ENCODE measurements around the gene ART1.
"Not testable (repeated sequence)": the region's sequence is repeated elsewhere in the genome, so short reads cannot be mapped to it uniquely, and the experiment has no call there.

Gene ART1, protein sequence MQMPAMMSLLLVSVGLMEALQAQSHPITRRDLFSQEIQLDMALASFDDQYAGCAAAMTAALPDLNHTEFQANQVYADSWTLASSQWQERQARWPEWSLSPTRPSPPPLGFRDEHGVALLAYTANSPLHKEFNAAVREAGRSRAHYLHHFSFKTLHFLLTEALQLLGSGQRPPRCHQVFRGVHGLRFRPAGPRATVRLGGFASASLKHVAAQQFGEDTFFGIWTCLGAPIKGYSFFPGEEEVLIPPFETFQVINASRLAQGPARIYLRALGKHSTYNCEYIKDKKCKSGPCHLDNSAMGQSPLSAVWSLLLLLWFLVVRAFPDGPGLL

DNA sequence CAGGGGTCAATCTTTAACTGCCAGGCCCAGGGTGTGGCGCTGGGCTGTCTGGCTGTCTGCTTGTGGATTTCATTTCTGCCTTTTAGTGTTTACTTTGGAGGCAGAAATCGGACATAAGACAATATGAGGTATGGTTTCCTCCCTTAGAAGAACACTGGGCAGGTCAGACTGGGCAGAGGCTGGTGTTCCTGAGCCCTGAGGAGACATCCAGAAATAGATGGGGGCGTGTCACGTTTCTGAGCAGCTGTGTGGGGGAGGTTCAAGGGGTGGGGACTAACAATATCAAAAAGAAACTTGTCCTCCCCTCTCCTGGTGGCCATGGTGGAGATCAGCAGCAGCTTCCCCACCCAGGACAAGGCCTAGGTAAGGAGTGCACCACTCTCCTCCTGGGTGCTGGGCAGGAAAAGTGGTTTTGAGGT, at the start of gene ART1:
Gene ART1, plus strand, starts transcription at position 312 of the 419 bp plus-strand sequence. CDS start 14,086 bp downstream, outside the sequence.
- DNase-seq = no peak

DNA sequence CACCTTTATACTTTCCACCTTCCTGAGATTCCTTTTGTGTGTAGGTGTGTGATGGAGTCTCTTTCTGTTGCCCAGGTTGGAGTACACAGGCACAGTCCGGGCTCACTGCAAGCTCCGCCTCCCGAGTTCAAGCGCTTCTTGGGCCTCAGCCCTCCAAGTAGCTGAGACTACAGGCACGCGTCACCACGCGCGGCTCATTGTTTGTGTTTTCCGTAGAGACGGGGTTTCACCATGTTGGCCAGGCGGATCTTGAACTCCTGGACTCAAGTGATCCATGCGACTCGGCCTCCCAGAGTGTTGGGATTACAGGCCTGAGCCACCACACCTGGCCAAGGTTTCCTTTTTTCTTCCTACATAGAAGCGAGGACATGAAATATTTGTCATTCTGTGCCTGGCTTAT, 47.2 kb upstream of the ART1 start:
- not testable (repeated sequence) for DNase-seq

DNA sequence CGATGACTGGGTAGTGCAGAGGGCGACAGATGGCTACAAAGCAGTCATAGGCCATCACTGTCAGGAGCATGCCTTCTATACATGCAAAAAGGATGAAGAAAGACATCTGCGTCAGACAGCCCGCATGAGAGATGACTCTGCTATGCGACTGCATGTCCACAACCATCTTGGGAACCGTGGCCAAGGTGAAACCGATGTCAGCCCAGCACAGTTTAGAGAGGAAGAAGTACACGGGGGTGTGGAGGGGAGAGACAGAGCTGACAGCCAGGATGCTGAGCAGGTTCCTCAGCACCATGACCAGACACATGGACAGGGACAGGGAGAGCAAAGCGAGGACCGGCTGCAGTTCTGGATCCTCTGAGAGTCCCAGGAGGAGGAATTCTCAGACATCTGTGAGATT, 44.7 kb upstream of the ART1 start:
- DNase-seq = not testable (repeated sequence)

DNA sequence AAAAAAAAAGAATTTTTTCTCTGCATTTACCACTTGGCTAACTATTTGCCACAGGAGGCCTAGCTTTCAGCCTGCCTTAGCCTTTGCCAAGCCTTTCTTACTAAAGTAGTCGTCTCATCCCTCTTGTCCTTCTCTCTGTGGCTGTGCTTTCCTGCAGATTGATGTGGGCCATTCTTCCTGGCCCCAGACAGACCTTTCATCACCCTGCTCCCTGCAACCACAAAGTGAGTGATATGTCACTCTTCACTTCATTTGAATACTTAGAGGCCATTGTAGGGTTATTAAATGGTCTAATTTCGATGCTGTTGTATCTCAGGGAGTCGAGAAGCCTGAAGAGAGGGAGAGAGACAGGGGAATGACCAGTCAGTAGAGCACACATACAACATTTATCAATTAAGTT, 40.8 kb upstream of the ART1 start:
- DNase-seq = no peak

DNA sequence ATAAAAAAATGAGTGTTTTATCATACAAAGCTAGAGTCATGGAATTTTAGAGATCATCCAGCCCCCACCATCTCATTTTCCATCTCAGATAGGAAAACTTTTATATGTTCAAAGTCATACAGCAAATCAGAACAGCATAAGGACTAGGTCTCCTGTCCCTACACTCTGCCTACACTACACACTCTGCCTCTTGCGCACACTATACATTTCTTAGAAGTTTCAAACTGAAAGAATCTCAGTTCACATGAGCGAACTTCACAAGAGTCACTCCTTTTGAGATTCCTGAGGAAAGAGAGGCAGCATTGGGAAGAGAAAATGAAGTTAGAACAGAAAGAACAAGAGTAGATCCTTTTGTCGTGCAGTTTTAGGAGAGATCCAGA, 39.7 kb upstream of the ART1 start:
- no peak for DNase-seq

DNA sequence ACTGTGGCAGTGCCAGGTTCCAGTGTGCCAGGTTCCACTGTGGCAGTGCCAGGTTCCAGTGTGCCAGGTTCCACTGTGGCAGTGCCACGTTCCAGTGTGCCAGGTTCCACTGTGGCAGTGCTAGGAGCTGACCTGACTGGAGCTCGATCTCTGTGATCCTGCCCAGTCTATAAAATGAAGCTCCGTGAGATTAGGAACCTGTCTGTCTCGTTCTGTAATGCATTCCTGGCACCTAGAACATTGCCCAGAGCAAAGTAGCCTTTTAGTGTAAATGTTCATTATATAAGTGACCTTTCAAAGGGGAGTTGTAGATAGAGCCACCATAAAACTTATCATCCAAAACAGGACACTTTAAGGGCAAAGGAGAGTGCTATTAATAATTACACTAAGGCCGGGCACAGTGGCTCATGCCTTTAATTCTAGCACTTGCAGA, 39.1 kb upstream of the ART1 start:
- DNase-seq = no peak

DNA sequence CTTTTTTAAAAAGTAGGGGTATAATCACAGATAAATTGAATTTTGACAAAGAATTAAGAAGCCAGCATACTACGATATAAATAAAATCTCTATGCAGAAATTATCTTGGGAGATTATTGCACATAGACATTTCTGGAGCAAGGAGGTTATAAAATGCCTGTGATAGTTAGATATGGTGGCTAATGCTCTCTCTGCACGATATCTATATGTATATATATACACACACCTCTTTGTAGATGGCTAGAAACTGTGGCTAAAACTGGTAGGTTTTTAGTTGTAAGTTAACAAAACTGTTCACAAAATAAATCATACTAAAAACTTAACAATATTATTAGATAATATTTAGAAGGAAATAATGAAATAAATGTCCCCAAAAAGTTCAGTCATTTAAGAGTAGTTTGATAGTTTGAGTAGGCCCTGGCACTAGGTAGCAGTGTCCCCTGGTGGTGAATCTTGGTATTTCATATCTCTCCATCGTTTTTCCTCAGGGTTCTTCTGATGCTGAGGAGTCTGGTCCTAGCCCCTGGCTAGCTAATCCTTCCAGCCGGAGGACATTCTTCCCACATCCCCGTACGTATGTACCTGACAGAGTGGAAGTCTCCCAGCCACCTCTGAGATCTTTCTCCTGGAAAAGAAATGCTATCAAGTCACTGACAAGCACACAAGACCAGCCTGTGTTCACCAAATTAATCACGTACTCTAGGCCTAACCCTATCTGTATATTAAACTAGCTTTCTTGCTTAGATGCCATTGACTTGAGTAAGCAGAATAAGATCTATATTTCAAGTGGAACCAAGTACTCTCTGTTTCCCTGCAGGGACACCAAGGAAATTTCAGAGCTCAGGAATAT, 35.3 kb upstream of the ART1 start:
- DNase-seq = peak; percentile 57

DNA sequence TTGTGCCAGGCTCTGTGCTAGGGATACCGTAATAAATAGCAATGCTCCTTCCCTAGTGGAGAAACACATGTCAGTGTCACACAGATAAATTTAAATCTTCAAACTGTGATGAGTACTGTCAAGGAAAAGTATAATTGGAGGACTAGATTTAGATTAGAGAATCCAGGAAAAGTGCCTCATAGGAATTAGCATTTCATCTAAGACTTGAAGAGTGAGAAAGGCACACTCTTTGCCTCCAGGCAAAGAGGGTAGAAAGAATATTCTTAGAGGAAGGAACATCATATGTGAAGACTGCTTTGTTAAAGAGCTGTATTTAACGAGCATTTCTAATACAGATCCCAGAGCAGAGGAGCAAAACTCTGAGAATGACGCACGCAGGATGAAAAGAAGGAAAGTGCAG, 34.1 kb upstream of the ART1 start:
- no peak for DNase-seq

DNA sequence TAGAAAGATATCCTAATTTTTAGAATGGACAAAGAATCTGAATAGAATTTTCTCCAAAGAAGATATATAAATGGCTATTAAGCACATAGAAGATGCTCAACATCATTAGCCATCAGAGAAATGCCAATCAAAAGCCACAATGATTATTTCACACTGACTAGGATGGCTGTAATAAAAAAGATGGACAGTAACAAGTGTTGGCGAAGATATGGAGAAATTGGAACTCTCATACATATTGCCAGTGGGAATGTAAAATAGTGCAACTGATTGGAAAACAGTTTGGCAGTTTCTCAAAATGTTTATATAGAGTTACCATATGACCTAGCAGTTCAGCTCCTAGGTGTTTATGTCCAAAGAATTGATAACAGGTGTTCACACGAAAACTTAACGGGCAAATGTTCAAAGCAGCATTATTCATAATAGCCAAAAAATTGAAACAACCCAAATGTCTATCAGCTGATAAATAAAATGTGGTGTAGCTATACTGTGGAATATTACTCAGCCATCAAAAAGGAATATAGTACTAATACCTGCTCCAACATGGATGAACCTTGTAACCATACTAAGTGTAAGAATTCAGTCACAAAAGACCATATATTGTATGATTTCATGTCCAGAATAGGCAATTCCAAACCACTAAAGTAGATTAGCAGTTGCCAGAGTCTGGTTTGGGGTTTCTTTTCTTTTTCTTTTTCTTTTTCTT, 32.8 kb upstream of the ART1 start:
- DNase-seq = no peak

DNA sequence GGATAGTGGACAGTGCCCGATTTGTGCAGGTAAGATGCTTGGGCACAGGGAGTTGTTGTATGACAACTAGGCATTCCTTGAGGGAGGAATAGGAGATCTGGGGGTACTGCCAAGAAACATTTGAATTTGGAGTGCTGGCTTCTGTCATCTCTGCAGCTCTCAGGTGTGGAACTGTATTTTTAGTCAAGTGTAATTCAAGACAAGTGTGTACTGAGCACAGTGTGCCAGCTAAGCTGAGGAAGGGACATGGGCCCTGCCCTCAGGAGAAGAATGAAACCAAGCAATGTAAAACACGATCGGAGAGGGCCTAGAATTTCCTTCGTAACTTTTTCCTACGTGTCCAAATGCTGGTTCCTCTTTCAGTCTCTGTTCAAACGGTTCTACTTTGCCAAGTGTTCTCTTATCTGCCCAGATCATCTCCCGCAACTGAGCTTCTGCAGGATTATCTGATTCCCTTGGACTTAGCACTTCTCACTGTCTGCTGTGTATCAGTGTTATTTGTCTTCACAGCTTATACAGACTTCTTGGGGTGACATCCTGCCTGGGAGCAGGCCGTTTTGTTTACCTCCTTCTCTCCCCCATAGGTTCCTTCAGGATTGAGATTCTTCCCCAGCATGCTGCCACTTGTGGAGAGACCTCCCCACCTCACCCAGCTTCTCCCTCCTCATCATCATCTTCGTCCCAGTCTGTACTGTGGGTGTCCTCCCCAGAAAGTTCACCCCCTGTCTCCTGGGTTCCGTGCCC, 30.8 kb upstream of the ART1 start:
- no peak for DNase-seq

DNA sequence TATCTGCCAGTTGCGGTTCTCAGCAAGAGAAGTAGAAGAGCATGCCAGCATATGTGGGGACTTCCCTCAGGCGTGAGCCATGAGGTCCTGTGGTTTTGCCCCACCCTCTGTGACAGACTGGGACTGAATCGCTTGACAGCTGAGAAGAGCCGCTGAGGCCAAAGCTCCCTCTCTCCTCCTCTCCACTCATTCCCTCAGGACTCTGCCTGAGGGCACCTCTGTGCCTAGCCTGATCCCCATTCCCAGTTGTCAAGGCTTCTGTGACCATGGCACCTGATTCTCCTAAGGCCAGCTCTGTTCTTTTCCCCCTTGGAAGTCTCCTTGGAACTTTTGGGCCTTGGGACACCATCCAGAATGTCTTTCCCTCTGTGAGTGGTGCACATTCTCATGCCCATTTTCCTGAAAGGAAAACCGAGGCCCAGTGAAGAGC, 30.2 kb upstream of the ART1 start:
- DNase-seq = no peak

DNA sequence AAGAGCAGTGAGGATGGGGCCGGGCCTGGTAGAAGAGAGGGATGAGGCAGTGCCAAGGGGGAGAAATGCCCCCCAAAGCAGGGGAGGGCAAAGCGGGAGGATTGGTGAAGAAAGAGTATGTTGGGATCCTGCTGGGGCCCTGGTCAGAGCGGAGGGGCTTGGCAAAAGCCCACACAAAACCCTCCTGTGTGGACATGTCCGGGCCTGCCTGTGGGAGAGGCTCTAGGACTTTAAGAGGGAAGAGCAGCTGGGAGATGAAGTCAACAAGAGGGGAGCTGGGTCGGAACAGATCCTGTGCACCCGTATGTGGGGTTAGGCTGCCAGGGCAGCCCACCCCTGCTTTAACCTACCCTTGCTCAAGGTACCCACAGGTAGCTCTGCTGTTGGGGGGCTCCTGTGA, 28.9 kb upstream of the ART1 start:
- DNase-seq = no peak

DNA sequence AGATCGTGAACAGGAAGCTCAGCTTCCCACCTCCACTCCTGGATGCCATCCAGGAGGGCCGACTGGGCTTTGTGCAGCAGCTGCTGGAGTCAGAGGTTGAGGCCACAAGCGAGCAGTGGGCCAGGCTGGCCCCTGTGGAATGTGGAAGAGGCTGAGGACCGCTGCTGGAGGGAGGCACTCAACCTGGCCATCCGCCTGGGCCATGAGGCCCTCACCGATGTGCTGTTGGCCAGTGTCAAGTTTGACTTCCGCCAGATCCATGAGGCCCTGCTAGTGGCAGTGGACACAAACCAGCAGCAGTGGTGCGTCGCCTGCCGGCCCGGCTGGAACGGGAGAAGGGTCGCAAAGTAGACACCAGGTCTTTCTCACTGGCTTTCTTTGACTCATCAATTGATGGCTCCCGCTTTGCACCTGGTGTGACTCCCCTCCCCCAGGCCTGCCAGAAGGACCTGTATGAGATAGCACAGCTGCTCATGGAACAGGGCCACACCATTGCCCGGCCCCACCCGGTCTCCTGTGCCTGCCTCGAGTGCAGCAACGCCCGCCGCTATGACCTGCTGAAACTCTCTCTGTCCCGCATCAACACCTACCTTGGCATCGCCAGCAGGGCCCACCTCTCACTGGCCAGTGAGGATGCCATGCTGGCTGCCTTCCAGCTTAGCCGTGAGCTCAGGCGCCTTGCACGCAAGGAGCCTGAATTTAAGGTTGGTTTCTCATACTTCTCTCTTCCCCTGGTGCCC, 28.0 kb upstream of the ART1 start:
- DNase-seq = no peak

DNA sequence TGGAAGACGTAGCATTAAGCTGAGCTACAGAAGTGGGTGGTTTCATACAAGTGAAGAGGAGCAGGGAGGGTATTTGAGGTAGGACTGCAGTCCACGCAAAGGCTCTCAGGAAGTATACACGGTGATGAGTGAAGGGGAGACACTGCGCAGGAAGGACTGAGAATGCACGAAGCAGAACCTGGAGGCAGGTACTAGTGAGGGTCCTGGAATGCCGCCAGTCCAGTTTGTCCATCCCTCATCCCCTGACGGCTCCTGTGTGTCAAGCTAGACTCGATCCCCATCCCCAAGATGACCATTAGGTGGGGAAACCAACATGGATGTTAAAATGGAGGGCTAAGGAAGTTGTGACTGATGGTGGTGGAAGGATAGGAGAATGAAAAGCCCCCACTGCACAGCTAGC, 26.9 kb upstream of the ART1 start:
- DNase-seq = no peak

DNA sequence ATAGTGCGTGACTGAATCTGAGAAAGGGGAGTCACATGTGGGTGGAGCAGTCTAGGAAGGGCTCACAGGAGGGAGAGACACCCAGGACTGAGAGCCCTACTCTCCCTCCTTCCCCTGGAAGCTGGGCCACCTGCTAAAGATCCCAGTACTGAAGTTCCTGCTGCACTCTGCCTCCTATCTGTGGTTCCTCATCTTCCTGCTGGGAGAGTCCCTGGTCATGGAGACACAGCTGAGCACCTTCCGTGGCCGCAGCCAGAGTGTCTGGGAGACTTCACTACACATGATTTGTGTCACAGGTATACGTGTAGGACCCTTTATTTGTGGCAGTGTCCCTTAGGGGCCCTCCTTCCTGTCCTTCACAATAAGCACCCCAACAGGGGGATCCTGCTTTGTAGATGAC, 22.4 kb upstream of the ART1 start:
- no peak for DNase-seq

DNA sequence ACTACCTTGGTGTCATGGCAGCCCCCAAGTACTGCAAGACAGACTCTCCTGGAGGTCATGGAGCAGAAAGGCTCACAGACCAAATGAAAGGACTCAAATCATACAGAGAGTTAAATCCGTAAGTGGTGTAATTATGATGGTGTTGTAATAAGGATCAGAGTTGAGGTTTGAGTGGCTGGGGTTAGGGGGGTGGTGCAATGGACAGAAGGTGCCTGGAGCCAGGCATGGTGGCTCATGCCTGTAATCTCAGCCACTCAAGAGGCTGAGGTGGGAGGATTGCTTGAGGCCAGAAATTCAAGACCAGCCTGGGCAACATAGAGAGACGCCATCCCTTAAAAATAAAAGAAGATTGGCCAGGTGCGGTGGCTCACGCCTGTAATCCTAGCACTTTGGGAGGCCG, 21.8 kb upstream of the ART1 start:
- DNase-seq = no peak

DNA sequence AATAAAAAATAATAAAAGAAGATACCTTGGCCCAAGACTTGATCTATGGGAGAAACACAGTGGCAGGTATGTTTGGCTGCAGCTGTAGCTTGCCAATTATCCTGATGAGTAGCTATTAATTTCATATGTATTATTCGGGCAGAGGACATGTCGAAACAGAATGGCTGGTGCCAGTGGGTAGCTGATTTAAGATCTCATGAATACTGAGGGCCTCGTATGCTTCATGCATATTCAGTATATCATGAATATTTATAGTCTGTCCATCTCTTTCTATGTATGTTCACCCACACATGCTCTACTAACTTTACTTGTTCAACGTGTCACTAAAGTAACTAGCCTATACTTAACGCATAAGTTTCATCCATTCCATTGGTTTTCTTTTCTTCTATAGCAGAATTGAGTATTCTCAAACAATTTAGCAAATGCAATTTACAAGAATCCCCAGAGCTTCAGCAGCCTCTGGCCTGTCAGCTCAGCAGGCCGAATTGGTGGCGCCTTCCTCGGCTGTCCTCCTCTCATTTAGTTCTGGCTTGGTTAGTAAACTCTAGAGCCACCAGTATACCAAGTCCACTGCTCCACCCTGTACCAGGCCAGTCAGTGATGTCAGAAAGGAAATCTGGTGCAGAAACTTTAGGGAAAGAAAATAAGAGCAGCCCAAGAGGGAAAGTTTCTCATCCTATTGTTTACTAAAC, 21.0 kb upstream of the ART1 start:
- no peak for DNase-seq

DNA sequence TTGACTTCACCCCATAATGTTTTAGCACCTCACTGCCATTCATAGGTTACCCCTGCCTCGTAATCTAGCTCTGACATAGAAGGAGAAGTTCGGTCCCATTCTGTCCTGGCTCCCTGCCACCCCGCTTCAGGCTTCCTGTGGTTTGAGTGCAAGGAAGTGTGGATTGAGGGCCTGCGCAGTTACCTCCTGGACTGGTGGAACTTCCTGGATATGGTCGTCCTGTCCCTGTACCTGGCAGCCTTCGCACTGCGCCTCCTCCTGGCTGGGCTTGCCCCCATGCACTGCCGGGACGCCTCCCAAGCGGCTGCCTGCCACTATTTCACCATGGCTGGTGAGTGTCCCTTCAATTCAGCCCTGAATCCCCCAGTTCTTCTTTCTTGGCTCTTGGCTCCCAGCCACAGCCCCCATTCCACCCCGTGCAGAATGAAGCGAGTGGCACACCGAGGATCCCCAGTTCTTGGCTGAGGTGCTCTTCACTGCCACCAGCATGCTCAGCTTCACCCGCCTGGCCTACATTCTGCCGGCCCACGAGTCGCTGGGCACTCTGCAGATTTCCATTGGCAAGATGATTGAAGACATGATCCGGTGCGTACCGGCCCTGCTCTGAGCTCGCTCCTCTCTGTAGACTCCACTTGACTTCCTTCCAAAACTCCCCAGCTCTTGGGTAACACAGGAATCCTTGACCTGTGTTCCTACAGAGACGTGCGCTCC, 18.5 kb upstream of the ART1 start:
- no peak for DNase-seq

DNA sequence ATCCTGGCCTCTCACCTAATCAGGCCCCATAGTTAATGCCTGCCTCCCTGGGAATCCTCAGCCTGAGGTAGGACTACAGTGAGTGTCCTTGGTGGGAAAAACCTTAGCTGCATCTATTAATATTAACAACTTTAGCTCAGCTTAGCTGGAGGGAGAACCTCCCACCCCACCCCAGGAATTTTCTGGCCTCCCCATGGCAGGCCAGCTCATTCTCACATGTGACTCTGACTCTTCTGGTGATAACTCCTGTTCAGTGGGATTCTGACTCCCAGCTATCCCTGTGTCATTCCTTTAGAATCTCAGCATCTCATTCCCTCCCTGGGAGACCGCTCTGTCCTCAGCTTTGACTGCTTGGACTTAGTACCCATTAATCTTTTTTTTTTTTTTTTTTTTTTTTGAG, 17.6 kb upstream of the ART1 start:
- peak; percentile 91 for DNase-seq

DNA sequence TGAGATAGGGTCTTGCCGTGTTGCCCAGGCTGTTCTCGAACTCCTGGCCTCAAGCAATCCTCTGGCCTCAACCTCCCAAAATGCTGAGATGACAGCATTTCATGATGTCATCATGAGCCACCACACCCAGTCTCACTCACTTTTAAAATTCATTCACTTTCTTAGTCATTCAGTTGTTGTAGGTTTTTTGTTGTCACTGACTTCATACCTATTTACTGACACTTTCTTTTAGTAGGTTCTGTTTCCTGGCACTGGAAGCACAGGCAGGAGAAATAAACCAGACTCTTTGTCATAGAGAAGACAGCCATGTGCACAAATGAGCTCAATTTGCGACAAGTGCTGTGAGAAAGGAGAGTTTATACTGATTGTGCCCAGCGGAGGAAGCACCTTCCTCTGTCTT, 13.6 kb upstream of the ART1 start:
- DNase-seq = no peak

Data from EL (cell line).